HL-60/S4 treated with retinoic acid at 250 ng/mL for 4 days and 3 days (cell line): ENCODE measurements around the gene ADNP.
"Not testable (repeated sequence)": the region's sequence is repeated elsewhere in the genome, so short reads cannot be mapped to it uniquely, and the experiment has no call there.

Source experiments
- in situ Hi-C: fragments of 300-500 bp; cut with MboI; formaldehyde crosslinking; loops from 2 replicates; pipeline ENCODE4 v1.7.0; 2022; ENCODE audit warnings: low sequenced_read_pairs

The ADNP gene

GRCh38 chr20:50903353-50904051 lies 27.7 kb downstream of the ADNP start:
- in situ Hi-C loops: no loop called here

GRCh38 chr20:50901301-50901700 lies 29.9 kb downstream of the ADNP start:
- in situ Hi-C loops: no loop called here

- in situ Hi-C loops: no loop called here
Observed at GRCh38 chr20:50900261-50900660, 31.0 kb downstream of the ADNP start.

GRCh38 chr20:50898475-50898874 lies 32.8 kb downstream of the ADNP start:
- in situ Hi-C loops: no loop called here

GRCh38 chr20:50895111-50895830 lies 36.0 kb downstream of the ADNP start:
- in situ Hi-C loops: no loop called here

- in situ Hi-C loops: no loop called here
Observed at GRCh38 chr20:50893620-50894019, 37.6 kb downstream of the ADNP start.

- in situ Hi-C loops: no loop called here
Observed at GRCh38 chr20:50892394-50892793, 38.8 kb downstream of the ADNP start.

- in situ Hi-C loops: no loop called here
Observed at GRCh38 chr20:50891138-50891537, 40.1 kb downstream of the ADNP start.

GRCh38 chr20:50887576-50887975 lies 43.7 kb downstream of the ADNP start:
- in situ Hi-C loops: no loop called here

- in situ Hi-C loops: no loop called here
Observed at GRCh38 chr20:50886184-50886790, 45.0 kb downstream of the ADNP start.

- in situ Hi-C loops: no loop called here
Observed at GRCh38 chr20:50885781-50886180, 45.5 kb downstream of the ADNP start.

- in situ Hi-C loops: no loop called here
Observed at GRCh38 chr20:50885068-50885467, 46.2 kb downstream of the ADNP start.

- in situ Hi-C loops: no loop called here
Observed at GRCh38 chr20:50883856-50884255, 47.4 kb downstream of the ADNP start.

GRCh38 chr20:50881759-50882424 lies 49.3 kb downstream of the ADNP start:
- in situ Hi-C loops: not testable (repeated sequence)

GRCh38 chr20:50879649-50880550 lies 51.3 kb downstream of the ADNP start:
- in situ Hi-C loops: no loop called here

- in situ Hi-C loops: no loop called here
Observed at GRCh38 chr20:50877232-50877743, 53.9 kb downstream of the ADNP start.

GRCh38 chr20:50876816-50877215 lies 54.4 kb downstream of the ADNP start:
- in situ Hi-C loops: no loop called here

GRCh38 chr20:50876063-50876685 lies 55.1 kb downstream of the ADNP start:
- in situ Hi-C loops: no loop called here

GRCh38 chr20:50874758-50875665 lies 56.2 kb downstream of the ADNP start:
- in situ Hi-C loops: no loop called here
